Endodermal cell (in vitro differentiated cells): Measurements from ENCODE around the gene JAKMIP1. TPM values are rescaled to one million over a fixed set of nuclear protein-coding genes. Genes with fewer than 3 reads are reported as not detected.
A peak's percentile ranks its signal among the peaks of the same experiment; 100 is the strongest.

ENCODE experiments used
- DNase-seq: peaks from one replicate; pipeline ENCODE4 v3.0.0-alpha.2; 2017
- H3K27ac ChIP-seq: 2 replicates; pipeline ENCODE4 v1.5.1; 2013; ENCODE audit warnings: mild to moderate bottlenecking, low read depth, low read length, moderate library complexity
- H3K27me3 ChIP-seq: 2 replicates; pipeline ENCODE4 v1.6.1; 2013; ENCODE audit warnings: mild to moderate bottlenecking, low read length, moderate library complexity; ENCODE audit not compliant: insufficient read depth, control insufficient read depth, poor library complexity, severe bottlenecking
- H3K36me3 ChIP-seq: 2 replicates; pipeline ENCODE4 v1.7.0; 2013; ENCODE audit warnings: mild to moderate bottlenecking, low read length, moderate library complexity; ENCODE audit not compliant: control insufficient read depth, insufficient read depth
- H3K4me1 ChIP-seq: one replicate; pipeline ENCODE4 v1.7.0; 2013; ENCODE audit warnings: low read length; ENCODE audit not compliant: control insufficient read depth, insufficient read depth
- H3K4me3 ChIP-seq: 2 replicates; pipeline ENCODE4 v1.5.1; 2013; ENCODE audit warnings: mild to moderate bottlenecking, low read length, moderate library complexity
- H3K9ac ChIP-seq: 2 replicates; pipeline ENCODE4 v1.6.1; 2013; ENCODE audit warnings: mild to moderate bottlenecking, low read length, moderate library complexity; ENCODE audit not compliant: poor library complexity, severe bottlenecking; ENCODE audit errors: extremely low read depth
- H3K9me3 ChIP-seq: 2 replicates; pipeline ENCODE4 v1.6.1; 2013; ENCODE audit warnings: mild to moderate bottlenecking, low read length, moderate library complexity; ENCODE audit not compliant: control insufficient read depth
- H3K27ac Mint-ChIP-seq: 2 replicates; pipeline ENCODE4 v1.8.0; 2020; ENCODE audit warnings: mixed read lengths
- H3K27me3 Mint-ChIP-seq: 2 replicates; pipeline ENCODE4 v1.8.0; 2021; ENCODE audit warnings: mild to moderate bottlenecking, mixed read lengths; ENCODE audit not compliant: insufficient read depth
- H3K36me3 Mint-ChIP-seq: 2 replicates; pipeline ENCODE4 v1.8.0; 2020; ENCODE audit warnings: low read depth, mixed read lengths
- H3K4me1 Mint-ChIP-seq: 2 replicates; pipeline ENCODE4 v1.8.0; 2020; ENCODE audit warnings: mixed read lengths
- H3K4me3 Mint-ChIP-seq: 2 replicates; pipeline ENCODE4 v1.8.0; 2020; ENCODE audit warnings: mild to moderate bottlenecking, moderate library complexity, mixed read lengths
- H3K9me3 Mint-ChIP-seq: 2 replicates; pipeline ENCODE4 v1.8.0; 2020; ENCODE audit warnings: mild to moderate bottlenecking, mixed read lengths
- WGBS, 2 experiments: methylation state at CpG; one replicate each; pipeline versions ENCODE4 v1.1.5 to v1.1.7; 2013; ENCODE audit warnings: missing lambda C conversion rate in 2 of 2, mixed read lengths in 1 of 2; ENCODE audit not compliant: insufficient coverage in 1 of 2, insufficient read length in 1 of 2; 5-methylcytosine and 5-hydroxymethylcytosine counted together
- total RNA-seq, 2 donors: library from RNA; stranded (reverse); fragmentation: NEBNext Ultra II Directional in 1 of 2; extraction: Animal tissue kit (Norgen Biotek cat#: 25700) in 1 of 2; gene quantifications; 2 replicates in 1 of 2; 3 replicates in 1 of 2; pipeline ENCODE4 v1.2.1, GENCODE V29; 2021
- TF ChIP-seq, protein P1 (sequence below): fragments of 200-600 bp; sonication (generic); conservative IDR thresholded peaks from 2 replicates; pipeline ENCODE4 v1.5.0; 2021; ENCODE audit warnings: antibody characterized with exemption, mild to moderate bottlenecking

The JAKMIP1 gene
- total RNA-seq, 2 donors from 2014 or later: 10.4 to 11.2 TPM

DNA sequence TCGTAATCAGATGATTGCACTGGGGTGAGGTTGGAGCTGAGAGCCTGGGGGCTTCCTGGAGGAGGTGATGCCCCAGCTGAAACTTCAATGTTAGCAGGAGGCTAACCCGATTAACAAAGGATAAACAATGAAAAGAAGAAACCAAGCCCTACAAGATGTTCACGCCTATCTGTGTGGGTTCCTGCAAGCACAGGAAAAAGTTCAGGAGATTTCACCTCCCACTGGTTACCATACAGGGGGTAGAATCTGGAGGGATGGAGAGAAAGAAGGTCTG lies 27.5 kb downstream of the JAKMIP1 start:
- H3K9me3 ChIP-seq: peaks cover 8% of the 10 kb centered on the region
- Mint-ChIP-seq H3K27ac (peak overlapping the region; percentile 62), H3K9me3 (peaks cover 4% of the 10 kb centered on the region), H3K4me3 (no peak overlapping the region), H3K4me1 (peaks cover 23% of the 10 kb centered on the region), H3K27me3 (no peaks in the 10 kb centered on the region), H3K36me3 (peaks cover 45% of the 10 kb centered on the region)
- no peak overlapping the region for H3K27ac ChIP-seq
- no peak overlapping the region for H3K9ac ChIP-seq
- peaks cover 12% of the 10 kb centered on the region for H3K36me3 ChIP-seq
- no peak overlapping the region for H3K4me3 ChIP-seq
- no peak for DNase-seq
- TF ChIP-seq, protein P1, sequence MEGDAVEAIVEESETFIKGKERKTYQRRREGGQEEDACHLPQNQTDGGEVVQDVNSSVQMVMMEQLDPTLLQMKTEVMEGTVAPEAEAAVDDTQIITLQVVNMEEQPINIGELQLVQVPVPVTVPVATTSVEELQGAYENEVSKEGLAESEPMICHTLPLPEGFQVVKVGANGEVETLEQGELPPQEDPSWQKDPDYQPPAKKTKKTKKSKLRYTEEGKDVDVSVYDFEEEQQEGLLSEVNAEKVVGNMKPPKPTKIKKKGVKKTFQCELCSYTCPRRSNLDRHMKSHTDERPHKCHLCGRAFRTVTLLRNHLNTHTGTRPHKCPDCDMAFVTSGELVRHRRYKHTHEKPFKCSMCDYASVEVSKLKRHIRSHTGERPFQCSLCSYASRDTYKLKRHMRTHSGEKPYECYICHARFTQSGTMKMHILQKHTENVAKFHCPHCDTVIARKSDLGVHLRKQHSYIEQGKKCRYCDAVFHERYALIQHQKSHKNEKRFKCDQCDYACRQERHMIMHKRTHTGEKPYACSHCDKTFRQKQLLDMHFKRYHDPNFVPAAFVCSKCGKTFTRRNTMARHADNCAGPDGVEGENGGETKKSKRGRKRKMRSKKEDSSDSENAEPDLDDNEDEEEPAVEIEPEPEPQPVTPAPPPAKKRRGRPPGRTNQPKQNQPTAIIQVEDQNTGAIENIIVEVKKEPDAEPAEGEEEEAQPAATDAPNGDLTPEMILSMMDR: no peak
- H3K27me3 ChIP-seq: no peaks in the 10 kb centered on the region
- peaks cover 6% of the 10 kb centered on the region for H3K4me1 ChIP-seq
- WGBS, 2 experiments: 64 to 70% methylated on average over 2 to 3 of the region's 3 CpGs

DNA sequence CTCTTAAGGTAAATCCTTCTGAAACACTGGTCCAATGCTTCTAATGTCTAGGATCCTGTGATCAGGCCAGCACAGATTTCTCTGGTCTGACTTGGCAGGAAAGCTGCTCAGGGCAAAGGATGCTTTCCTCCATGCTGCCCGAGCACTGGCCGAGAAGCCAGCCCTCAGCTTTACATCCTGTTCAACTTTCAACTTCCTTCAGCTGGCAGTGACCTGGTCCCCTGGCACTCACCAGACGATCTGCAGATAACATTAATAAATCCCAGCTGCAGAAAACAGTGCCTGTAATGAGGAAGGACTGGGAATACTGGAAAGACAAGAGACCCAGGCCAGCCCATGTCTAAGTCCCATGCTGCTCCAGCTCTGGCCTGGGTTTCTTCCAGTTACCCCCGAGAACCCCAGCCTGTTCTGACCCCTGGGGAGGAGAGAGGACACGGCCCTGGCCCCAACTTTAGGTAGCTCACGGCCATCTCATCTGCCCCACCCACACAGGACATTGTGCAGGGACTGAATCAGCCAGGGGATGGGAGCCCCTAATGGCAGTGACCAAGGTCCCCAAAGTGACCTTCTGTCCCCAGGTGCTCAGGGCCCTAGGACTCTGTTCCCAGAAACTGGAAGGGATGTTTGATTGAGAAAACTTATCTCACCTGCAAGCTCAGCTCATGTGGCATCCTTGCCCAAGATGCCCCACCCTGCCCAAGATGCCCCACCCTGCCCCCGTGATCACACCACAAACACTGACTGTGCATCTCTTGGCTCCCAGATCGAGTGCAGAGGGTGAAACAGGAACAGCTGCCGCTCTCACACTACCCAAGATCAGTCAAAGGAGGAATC lies 28.0 kb downstream of the JAKMIP1 start:
- WGBS, 2 experiments: 91 to 93% methylated on average over 4 to 9 of the region's 9 CpGs
- Mint-ChIP-seq H3K27ac (peak overlapping the region; percentile 62), H3K9me3 (no peaks in the 10 kb centered on the region), H3K4me1 (peaks cover 23% of the 10 kb centered on the region), H3K27me3 (no peaks in the 10 kb centered on the region), H3K4me3 (no peak overlapping the region), H3K36me3 (peaks cover 44% of the 10 kb centered on the region)
- H3K4me1 ChIP-seq: peaks cover 6% of the 10 kb centered on the region
- no peak for DNase-seq
- no peak overlapping the region for H3K27ac ChIP-seq
- H3K27me3 ChIP-seq: no peaks in the 10 kb centered on the region
- peaks cover 8% of the 10 kb centered on the region for H3K9me3 ChIP-seq
- TF ChIP-seq, protein P1: no peak
- H3K36me3 ChIP-seq: peaks cover 8% of the 10 kb centered on the region
- H3K4me3 ChIP-seq: no peak overlapping the region
- H3K9ac ChIP-seq: no peak overlapping the region

DNA sequence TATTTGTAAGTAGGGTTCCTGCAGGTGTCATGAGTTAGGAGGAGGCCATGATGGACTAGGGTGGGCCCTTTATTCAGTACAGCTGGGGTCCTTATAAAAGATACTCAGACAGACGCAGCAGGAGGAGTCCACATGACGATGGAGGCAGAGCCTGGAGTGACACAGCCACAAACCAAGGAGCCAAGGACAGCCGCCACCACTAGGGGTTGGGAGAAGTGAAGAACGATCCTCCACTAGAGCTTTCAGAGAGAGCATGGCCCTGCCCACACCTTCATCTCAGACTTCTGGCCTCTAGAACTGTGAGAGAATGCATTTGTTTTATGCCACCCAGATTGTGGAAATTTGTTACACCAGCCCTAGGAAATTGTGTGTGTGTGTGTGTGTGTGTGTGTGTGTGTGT lies 31.1 kb downstream of the JAKMIP1 start:
- H3K36me3 Mint-ChIP-seq: peaks cover 51% of the 10 kb centered on the region
- no peak overlapping the region for H3K27ac Mint-ChIP-seq
- peak; percentile 63 for DNase-seq
- H3K27me3 Mint-ChIP-seq: no peaks in the 10 kb centered on the region
- H3K27me3 ChIP-seq: no peaks in the 10 kb centered on the region
- H3K4me1 ChIP-seq: no peaks in the 10 kb centered on the region
- H3K4me1 Mint-ChIP-seq: peaks cover 10% of the 10 kb centered on the region
- H3K4me3 Mint-ChIP-seq: no peak overlapping the region
- H3K36me3 ChIP-seq: peaks cover 11% of the 10 kb centered on the region
- TF ChIP-seq, protein P1: peak; percentile 49
- peaks cover 30% of the 10 kb centered on the region for H3K9me3 ChIP-seq
- no peak overlapping the region for H3K4me3 ChIP-seq
- H3K9ac ChIP-seq: no peak overlapping the region
- peaks cover 7% of the 10 kb centered on the region for H3K9me3 Mint-ChIP-seq
- WGBS, 2 experiments: 76 to 92% methylated on average over 2 to 4 of the region's 4 CpGs
- no peak overlapping the region for H3K27ac ChIP-seq
